Measurements from ENCODE around the gene CCL22. TPM values are rescaled to one million over a fixed set of nuclear protein-coding genes. Genes with fewer than 3 reads are reported as not detected.

CCL22 gene
- total RNA-seq, 4 donors from 2014 or later: 6.7 TPM; not detected in 3

DNA sequence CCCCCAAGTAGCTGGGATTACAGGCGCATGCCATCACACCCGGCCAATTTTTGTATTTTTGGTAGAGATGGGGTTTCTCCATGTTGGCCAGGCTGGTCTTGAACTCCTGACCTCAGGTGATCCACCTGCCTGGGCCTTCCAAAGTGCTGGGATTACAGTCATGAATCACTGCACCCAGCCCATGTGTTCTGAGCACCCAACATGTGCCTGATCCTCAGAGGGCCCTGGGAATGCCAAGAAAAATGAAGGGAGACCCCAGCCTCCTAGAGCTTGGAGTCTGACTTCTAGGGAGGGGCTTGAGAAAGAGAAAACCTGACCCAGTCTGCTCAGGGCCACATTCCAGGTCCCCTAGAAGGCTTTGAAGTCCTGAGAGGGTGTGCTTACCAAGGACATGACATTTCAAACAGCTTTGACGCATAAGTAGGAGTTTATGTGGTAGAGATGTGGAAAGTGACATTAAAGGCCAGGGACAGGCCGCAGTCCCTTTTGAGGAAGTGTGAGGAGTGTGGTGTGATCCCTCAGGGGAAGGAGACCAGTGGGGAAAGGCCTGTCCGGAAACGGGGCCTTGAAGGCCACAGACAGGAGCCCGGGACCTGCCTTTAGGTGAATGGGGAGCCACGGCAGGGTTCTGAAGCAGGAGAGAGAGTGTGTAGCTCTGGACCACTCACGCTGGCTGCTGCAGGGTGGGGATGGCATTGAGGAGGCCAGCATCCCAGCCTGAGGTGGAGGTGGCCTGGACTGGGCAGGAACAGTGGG, 1.1 kb upstream of the CCL22 start:
- DNase-seq (ENCODE audit: low spot score): no peak
- TF ChIP-seq CTCF (IDR thresholded peaks at IDR 0.05): no peak
- ATAC-seq (ENCODE audit: low FRiP score): no peak

GRCh38 chr16:57358086-57358420, 530 bp upstream of the CCL22 start:
- DNase-seq (ENCODE audit: low spot score): no peak
- no peak for ATAC-seq (ENCODE audit: low FRiP score)
- no peak for TF ChIP-seq CTCF (IDR thresholded peaks at IDR 0.05)

- DNase-seq (ENCODE audit: low spot score) (no peak), ATAC-seq (ENCODE audit: low FRiP score) (no peak)
- TF ChIP-seq CTCF (IDR thresholded peaks at IDR 0.05): no peak
Observed at GRCh38 chr16:57360321-57360935, 1.8 kb downstream of the CCL22 start.

- TF ChIP-seq CTCF (IDR thresholded peaks at IDR 0.05): no peak
- ATAC-seq (ENCODE audit: low FRiP score) (no peak), DNase-seq (ENCODE audit: low spot score) (no peak)
Observed at GRCh38 chr16:57361404-57361803, 2.8 kb downstream of the CCL22 start.

- no peak for TF ChIP-seq CTCF (IDR thresholded peaks at IDR 0.05)
- DNase-seq (ENCODE audit: low spot score) (no peak), ATAC-seq (ENCODE audit: low FRiP score) (no peak)
Observed at GRCh38 chr16:57364143-57364542, 5.6 kb downstream of the CCL22 start.

DNA sequence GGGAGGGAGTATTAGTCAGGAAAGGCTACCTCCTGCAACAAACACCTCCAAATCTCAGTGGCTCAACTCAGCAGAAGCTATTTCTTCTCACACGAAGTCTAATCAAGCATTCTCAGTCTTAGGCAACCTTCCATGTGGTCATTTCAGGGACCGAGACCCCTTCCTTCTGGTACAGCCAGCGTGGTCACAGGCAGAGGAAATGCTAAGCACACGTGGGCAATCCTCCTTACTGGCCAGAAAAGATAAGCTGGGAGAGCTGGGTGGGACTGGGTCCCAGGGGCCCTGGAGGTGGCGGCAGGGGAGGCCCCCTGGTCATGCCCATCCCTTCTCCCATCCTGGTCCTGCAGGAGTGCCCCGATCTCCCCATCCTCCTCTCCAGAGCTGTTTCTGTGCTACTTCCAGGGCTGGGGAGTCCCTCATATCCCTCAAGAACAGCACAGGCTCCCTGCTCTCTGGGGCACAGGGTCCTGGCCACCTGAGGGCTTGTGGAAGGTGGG, 8.0 kb downstream of the CCL22 start:
- TF ChIP-seq CTCF (IDR thresholded peaks at IDR 0.05): no peak
- ATAC-seq (ENCODE audit: low FRiP score) (no peak), DNase-seq (ENCODE audit: low spot score) (no peak)
